DMS 273 (cell line): ENCODE results near the gene SMCHD1.

ENCODE experiments used
- DNase-seq: peaks from one replicate; lab custom pipeline; 2025; ENCODE audit not compliant: unreplicated experiment; lab: John Stamatoyannopoulos, UW

The SMCHD1 gene

DNA sequence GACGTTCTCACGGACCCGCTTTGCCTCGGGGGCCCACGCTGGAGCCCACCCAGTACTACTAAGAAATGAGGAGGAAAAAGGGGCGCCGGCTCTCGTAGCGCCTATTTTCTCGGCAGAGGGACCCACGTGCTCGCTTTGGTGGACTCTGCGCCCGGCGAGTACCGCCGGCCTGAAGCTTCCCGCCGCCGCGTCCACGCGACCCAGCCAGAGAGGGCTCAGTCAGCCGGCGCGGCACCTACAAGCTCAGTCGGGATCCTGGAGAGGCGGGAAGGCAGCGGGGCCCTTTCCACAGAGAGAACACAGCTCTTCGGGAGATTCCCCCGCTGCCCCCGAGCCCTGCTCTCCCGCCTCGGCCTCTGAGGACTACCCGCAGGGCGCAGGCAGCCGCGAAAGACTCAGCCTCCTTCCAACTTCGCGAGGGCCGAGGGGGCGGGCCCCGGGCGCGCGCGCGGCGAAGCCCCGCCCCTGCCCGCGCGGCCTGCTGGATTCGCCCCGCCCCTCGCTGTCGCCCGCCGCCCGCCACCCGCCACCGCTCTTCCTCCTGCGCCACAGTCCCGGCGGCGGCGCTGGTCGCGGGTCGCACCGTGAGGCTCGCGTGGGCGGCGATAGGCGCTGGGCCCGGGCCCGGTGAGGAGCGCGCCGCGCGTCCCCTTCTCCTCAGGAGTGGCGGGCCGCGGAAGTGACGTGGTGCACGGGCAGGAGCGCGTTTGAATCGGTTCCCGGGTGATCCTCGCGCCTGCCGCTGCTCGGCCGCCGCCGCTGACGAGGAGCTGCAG is at the start of gene SMCHD1:
TSS of gene SMCHD1 (plus strand) at position 549 of the 776 bp plus-strand sequence. CDS start 350 bp downstream, outside the sequence.
- peak; percentile 97 for DNase-seq

DNA sequence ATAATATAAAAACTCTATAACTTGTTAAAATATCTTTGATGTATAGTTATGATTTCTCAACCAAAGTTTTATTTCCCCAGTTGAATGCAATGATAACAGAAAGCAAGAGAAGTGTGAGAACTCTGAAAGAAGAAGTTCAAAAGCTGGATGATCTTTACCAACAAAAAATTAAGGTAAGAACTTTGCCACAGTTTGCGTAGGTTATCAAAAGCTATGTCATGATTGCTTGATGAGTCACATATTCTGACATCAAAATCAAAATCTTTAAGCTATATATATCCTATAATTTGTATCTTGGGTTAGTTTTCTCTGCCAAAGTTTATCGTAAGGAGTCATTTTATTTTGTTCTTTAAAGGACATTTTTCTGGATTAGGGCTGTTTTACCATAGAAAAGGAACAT is 49.2 kb upstream of the SMCHD1 start:
- DNase-seq: no peak

DNA sequence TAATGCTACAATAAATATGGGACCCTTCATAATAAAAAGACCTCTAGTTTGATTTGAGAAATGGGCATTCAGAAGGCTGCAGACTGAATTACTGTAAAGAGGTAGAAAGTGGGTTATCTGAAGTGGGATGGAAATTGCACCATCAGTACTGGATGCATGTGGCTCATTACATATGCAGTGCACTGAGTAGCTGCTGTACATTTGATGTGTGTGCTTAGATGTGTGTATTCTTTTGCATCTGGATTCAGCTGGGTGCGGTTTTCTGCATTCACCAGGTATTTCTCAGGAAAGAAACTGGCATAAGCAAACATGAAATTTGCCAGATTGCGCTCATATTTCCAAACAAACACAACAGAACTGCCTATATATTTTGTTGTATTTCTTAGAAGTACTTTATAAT is 45.9 kb upstream of the SMCHD1 start:
- DNase-seq: no peak

DNA sequence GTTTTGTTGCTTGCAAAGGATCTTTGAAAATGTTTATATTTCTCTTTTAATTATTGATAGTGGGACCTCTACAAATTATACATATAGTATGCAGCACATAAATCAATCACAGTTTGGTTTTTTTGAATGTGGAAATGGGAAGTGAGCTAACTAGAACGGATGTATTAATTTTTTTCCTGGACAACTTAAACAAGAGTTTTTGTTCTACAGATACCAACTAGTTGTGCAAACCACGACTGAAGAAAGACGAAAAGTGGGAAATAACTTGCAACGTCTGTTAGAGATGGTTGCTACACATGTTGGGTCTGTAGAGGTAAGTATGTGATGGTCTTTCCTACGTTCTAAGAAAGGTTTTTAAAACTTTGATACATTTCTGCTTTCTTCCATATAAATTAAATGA is 45.0 kb upstream of the SMCHD1 start:
- DNase-seq: no peak

DNA sequence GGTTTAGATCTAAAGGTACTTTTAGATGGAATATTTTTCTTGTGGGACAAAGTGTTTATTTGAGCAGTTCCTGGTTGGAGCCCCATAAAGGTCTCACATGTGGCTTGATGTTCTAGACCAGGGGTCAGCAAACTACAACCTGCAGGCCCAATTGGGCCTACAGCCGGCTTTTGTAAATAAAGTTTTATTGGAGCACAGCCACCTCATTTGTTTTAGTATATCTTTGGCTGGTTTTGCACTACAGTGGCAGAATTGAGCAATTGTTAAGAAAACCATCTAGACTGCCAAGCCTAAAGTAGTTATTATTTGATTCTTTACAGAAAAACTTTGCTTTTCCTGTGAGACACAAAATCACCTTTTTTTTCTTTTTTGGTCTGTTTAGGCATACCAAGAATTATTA is 42.5 kb upstream of the SMCHD1 start:
- DNase-seq: no peak

DNA sequence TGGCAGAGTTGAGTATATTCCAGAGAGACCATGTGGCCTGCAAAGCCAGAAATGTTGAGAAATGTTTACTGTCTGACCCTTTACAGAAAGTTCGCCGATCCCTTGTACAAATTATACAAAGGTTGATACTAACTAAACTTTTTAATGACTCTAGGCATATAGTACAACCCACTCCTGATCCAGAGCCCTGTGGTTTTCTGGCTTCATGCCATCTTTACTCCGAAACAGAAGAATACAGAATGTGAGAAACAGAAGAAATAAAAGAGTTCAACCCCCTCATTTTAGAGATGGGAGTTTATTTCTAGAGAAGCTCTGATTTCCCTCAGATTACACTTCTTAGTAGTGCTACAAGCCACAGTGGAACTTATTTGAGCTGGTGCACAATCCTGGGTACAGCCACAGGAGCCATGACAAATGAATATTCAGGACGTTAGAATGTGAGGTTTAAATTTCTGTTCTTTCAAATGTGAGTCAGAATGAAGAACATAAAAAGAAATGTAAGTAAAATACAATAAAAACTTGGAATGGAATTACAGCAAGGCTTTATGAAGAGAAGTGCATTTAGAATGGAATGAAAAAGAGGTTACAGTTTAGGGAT is 38.0 kb upstream of the SMCHD1 start:
- DNase-seq: peak; percentile 8

DNA sequence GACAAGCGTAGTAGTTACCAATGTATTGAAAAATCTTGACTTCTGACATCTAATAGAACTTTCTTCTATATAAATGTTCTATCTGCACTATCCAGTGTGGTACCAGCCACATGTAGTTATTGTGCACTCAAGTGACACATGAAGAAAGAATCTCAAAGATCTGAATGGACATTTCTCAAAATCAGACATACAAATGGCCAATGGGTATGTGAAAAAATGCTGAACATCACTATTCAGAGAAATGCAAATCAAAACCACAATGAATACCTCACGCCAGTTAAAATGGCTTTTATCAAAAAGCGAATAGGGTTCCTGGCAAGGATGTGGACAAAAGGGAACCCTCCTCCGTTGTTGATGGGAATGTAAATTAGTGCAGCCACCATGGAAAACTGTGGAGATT is 37.5 kb upstream of the SMCHD1 start:
- no peak for DNase-seq

DNA sequence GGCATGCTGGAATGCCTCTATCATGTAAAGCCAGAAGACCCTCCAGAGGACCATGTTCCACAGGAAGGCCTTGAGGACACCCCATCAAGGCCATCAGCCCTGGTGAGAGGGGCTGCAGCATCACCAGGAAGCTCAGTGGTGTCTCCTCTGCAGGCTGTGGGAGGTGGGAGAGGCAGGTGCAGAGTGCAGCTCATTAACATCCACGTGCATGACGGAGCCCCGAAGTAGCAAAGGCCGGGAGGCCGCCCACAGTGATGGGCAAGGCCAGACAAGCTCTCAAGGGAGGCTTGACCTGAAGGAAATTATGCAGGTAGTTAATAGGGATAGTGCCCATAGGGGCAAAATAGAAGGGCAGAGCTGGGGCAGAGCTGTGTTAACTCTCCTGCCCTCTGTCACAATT is 30.3 kb upstream of the SMCHD1 start:
- DNase-seq: no peak

DNA sequence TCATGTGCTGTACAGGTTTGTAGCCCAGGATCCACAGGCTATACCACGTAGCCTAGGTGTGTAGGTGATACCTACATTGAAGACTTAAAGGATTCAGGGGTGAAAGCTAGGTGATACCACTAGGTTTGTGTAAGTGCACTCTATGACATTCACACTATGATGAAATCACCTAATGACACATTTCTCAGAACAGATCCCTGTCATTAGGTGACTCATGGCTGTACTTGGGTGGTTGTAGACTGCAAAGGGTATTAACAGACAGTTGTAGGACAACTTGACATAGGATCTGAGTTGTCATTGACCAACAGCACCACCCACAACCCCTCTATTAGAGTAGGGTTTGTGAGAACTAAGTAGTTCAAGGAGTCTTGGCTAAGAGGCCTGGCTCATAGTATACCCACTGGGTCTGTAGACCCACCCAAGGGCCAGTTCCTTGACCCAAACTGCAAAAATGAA is 27.7 kb upstream of the SMCHD1 start:
- DNase-seq: no peak

DNA sequence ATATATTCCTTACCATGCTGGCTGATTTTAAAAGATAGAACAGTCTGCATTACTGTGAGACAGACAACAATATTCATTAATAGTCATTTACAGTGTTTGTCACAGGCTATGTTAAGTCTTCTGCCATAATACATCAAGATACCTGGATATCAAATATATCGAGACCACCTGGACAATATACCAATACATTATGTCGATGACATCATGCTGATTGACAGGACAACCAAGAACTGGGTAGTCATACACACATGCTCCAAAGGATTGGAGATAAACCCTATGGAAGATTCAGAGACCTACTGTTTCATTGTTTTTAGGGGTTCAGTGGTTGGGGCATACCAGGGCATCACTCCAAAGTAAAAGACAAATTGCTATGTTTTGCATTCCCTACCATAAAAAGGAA is 26.5 kb upstream of the SMCHD1 start:
- no peak for DNase-seq

DNA sequence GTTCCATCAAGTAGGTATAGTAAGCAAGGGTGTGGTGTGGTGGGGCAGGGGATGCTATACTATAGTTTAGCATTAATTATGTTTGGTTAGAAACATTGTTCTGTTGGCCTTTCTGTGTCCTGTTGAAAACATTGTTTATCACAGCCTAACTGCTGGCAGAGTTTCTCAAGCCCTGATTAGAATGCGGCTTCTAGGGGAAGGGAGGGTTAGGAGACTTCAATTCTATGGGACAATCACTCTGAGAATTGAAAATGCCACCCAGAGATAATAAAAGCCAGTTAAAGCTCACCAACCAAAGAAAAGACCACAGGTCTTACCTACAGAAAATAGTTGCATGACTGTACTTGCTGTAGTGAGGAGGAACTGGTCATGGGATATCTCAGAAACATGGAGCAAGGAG is 19.9 kb upstream of the SMCHD1 start:
- no peak for DNase-seq

DNA sequence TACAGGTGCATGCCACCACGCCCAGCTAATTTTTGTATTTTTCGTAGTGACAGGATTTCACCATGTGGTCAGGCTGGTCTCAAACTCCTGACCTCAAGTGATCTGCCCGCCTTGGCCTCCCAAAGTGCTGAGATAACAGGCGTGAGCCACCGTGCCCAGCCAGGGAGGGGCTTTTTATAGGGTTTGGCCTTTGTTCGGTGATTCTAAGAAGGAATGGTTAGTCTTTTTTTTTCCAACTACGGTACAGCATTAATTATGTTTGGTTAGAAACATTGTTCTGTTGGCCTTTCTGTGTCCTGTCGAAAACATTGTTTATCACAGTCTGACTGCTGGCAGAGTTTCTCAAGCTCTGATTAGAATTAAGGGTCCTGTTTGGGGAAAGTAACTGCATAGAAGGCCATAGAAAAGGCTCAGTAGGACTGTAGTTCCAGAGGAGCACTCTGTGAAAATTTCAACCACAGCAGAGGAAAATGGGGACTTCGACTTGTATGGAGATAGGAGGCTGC is 19.3 kb upstream of the SMCHD1 start:
- no peak for DNase-seq

DNA sequence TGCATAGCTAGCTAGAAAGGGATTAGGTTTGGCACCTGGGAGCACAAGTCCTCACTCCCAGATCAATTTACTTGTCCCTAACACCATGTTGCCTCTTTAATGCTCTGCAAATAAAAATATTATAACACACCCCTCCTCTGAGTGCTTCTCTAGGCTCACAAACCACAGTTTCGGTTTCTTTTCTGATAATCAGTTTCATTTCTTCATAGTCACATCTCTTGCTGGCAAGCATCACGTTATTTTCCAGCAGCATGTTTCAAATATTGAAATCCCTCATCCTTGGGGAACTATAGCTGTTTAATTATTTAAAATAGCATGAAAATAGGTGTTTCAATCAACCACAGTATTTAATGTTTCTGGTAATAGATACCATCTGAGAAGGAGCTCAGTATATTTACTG is 13.9 kb upstream of the SMCHD1 start:
- DNase-seq: no peak

DNA sequence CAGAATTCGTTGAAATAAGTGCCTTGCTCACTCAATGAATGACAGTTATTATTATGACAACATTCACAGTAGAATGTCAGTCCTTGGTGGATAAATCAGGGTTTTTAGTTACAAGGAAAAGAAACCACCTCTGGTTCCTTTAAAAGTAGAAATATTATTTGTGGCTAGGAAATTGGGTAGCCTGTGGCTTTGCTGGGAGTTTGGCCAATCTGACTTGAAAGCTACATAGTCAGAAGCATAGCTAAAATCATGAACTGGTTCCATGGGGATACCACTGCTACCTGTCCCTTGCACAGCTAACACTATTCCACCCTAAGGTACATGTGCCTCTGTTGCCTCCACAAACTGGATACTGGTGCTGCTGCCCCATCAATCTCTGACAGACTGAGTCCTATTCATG is 12.8 kb upstream of the SMCHD1 start:
- no peak for DNase-seq

DNA sequence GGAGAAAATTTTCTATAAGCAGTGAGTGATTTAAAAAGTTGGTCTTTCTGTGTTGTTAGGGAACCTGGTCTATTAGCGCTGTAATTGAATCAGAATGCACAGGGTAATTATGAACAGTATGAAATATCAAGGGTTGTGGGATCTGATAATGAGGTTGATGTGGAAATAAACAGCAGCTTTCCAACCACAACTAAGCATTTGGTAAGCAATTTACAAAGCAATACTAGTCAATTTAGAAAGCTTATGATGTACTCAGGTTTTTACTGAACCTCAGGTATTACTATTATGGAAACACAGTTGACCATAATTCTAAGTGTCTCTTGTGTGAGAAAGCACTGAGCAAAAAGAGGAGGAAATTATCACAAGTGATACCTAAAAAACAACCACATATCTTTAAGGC is 11.0 kb upstream of the SMCHD1 start:
- no peak for DNase-seq

DNA sequence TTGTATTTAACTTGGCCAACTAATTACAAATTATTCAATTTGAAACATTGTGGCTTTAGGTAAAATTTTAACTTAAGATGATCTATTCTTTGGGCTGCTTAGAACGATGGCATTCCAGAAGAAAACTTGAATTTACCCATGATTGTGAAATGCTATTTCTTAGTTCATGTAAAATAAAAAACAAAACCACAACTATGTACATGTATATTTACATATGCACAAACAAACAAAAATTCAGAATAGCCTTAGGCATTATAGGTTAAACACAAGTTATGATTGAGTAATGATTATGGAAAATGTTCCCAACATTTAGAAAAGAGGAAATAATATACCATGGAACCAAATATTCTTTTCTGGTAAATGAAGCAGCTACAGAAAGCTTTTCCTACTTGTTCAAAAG is 3.5 kb upstream of the SMCHD1 start:
- no peak for DNase-seq

DNA sequence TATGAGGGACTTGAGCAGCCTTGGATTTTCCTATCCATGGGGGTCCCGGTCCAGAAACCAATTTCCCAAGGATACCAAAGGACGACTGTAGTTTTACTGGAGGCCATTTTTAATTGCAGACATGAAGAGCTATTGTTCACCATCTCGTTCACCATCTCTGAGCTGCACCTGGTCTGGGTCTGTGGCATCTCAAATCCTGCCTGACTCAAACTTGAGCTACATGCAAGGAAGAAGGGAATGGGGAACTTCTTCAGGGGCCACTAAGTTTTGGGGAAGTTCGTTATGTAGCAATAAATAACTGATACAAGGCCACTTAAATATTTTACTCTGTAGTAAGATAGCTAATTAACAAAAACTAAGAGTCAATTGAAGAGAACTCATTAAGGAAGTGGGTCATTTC is 2.1 kb upstream of the SMCHD1 start:
- no peak for DNase-seq

DNA sequence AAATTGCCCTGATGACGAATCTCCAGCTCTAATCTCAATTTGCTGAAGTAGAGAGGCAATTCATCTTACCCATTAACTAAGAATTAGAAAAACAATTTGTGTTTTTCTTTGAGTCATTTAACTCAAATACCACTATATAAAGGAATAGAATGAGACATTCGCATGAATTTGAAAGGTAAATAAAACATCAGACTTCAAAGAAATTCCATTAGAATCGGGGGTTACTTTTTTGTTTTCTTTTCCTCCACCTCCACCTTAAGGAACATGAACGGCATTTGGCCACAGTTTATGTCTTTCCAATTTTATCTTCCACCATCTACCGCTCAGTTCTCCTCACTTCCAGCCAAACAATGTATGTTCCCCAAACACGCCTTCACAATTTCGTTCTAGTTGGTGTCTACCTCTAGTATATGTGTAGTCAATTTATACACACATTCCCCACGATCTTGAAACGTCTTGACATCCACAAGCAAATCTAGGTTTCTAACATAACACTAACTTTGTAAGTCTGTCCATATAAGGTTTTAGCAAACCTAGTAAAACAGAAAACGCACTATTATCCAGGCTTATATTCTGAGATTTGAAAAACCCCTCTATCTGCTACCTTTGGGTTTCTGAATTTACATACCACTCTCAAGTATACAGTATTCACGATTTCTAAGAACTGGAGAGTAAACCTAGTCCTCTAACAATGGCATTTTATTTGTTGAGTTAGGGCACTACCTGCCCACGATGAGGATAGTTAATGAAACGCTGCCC is 1.2 kb upstream of the SMCHD1 start:
- DNase-seq: peak; percentile 45

DNA sequence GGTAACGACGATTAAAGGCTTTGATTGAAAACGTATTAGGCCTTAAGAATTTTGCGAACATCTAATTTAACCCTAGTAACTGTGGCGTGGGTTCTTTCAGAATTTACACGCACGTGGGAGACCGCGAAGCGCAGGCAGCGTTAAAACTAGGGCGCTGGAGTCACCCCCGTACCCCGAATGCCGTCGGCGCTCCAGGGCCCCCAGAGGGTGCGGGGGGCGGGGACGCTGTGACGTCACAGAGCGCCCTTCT is 673 bp upstream of the SMCHD1 start:
- DNase-seq: no peak

DNA sequence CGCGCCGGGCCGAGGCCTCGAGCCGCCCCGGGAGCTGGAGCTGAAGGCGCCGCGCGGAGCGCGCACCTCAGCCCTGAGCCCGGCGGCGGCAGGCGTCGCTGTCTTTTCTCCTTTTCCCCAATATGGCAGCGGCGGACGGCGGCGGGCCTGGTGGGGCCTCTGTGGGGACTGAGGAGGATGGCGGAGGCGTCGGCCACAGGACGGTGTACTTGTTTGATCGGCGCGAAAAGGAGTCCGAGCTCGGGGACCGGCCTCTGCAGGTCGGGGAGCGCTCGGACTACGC is 369 bp downstream of the SMCHD1 start:
- no peak for DNase-seq

DNA sequence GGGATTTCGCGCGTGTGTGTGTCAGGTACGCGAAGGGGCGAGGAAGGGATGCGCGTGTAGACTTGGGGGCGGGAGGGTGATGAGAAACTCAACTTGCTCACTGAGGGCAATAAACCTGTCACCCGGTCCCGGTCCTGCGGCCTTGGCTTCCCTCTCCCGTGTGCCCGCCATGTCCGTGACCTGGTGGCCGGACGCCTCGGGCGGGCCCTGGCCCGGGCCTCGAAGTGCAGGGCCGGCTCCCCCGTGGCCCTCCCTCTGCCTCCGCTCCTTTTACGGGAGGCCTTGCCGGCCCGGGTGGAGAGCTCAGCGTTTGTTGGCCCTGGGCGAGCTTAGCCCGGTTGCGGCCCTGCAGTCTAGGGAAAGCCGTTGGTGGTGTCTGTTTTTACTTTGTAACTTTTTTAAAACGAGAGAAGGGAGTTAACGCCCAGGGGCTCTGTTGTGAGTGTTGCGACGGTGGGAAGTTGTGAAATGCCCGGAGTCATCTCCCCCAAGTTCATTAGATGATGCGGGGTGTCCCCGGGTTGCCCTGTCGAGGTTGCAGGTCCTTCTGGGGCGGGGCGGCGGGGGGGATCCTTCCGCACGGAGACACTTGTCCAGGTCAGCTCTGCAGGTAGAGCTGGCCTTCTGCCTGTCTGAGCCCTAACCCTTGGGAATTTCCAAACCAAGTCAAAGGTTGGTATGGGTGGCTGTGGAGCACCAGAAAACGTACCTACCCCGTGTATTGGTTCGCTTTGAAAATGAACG is 883 bp downstream of the SMCHD1 start:
- DNase-seq: peak; percentile 69
